NCI-H1436 treated with DMSO at 0.1 percent for 48 hours (cell line): ENCODE data around the gene GTPBP6.

Experiments used
- DNase-seq: peaks from one replicate; lab custom pipeline; 2025; lab: John Stamatoyannopoulos, UW

The GTPBP6 gene

GRCh38 chrX:318739-319578 is at the start of gene GTPBP6:
Gene GTPBP6, minus strand, starts transcription at chrX:318796. Its CDS starts 9 bp downstream, at chrX:318787.
- no peak for DNase-seq

GRCh38 chrX:367866-368265 is 49.3 kb upstream of the GTPBP6 start:
- no peak for DNase-seq

GRCh38 chrX:367349-367748 is 48.8 kb upstream of the GTPBP6 start:
- DNase-seq = no peak

- no peak for DNase-seq
Measured at GRCh38 chrX:363621-364375, 45.2 kb upstream of the GTPBP6 start.

- no peak for DNase-seq
Measured at GRCh38 chrX:362937-363620, 44.5 kb upstream of the GTPBP6 start.

- no peak for DNase-seq
Measured at GRCh38 chrX:362351-362750, 43.8 kb upstream of the GTPBP6 start.

GRCh38 chrX:361231-362145 is 42.9 kb upstream of the GTPBP6 start:
- DNase-seq = no peak

GRCh38 chrX:360496-361150 is 42.0 kb upstream of the GTPBP6 start:
- DNase-seq = no peak

- DNase-seq = no peak
Measured at GRCh38 chrX:358651-359143, 40.1 kb upstream of the GTPBP6 start.

GRCh38 chrX:357693-358471 is 39.3 kb upstream of the GTPBP6 start:
- no peak for DNase-seq

GRCh38 chrX:357035-357692 is 38.6 kb upstream of the GTPBP6 start:
- DNase-seq = no peak

GRCh38 chrX:356385-357034 is 37.9 kb upstream of the GTPBP6 start:
- DNase-seq = no peak

GRCh38 chrX:355329-356050 is 36.9 kb upstream of the GTPBP6 start:
- no peak for DNase-seq

GRCh38 chrX:353566-354535 is 35.3 kb upstream of the GTPBP6 start:
- no peak for DNase-seq

GRCh38 chrX:352582-353314 is 34.2 kb upstream of the GTPBP6 start:
- DNase-seq = no peak

GRCh38 chrX:352181-352580 is 33.6 kb upstream of the GTPBP6 start:
- no peak for DNase-seq
